NB4 (cell line): ENCODE data around the gene TSPAN18.

Experiments
- MYC ChIP-seq: IDR thresholded peaks from 2 replicates; pipeline ENCODE4 v1.6.1; 2011; ENCODE audit warnings: low read depth, low read length
- POLR2A ChIP-seq: IDR thresholded peaks from 2 replicates; pipeline ENCODE4 v1.6.1; 2011; ENCODE audit warnings: mild to moderate bottlenecking; ENCODE audit not compliant: insufficient read length; ENCODE audit errors: extremely low read depth
- TF ChIP-seq, protein P1 (sequence below): IDR thresholded peaks from one replicate; pipeline ENCODE4 v1.5.1; 2012; ENCODE audit warnings: low read depth, low read length
- TF ChIP-seq, protein P2 (sequence below): IDR thresholded peaks from 2 replicates; pipeline ENCODE4 v1.6.1; 2011; ENCODE audit warnings: low read depth, low read length

DNA sequence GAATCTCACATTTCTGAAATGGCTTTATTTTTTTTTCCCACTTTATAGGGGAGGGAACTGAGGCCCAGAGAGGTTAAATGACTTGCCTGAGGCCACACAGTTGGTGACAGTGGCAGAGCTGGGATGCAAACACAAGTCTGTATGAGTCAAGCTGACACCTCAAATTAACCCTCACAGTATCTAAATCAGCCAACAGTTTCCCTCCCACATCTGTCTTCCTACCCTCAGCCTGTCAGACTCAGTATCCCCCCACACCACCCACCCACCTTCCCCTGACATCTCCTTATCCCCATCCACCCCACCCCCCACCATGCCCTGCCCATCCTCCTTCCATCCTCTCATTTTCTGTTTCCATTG, 128.7 kb downstream of the TSPAN18 start:
- TF ChIP-seq, protein P1, sequence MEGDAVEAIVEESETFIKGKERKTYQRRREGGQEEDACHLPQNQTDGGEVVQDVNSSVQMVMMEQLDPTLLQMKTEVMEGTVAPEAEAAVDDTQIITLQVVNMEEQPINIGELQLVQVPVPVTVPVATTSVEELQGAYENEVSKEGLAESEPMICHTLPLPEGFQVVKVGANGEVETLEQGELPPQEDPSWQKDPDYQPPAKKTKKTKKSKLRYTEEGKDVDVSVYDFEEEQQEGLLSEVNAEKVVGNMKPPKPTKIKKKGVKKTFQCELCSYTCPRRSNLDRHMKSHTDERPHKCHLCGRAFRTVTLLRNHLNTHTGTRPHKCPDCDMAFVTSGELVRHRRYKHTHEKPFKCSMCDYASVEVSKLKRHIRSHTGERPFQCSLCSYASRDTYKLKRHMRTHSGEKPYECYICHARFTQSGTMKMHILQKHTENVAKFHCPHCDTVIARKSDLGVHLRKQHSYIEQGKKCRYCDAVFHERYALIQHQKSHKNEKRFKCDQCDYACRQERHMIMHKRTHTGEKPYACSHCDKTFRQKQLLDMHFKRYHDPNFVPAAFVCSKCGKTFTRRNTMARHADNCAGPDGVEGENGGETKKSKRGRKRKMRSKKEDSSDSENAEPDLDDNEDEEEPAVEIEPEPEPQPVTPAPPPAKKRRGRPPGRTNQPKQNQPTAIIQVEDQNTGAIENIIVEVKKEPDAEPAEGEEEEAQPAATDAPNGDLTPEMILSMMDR = no peak
- TF ChIP-seq POLR2A = no peak
- TF ChIP-seq, protein P2, sequence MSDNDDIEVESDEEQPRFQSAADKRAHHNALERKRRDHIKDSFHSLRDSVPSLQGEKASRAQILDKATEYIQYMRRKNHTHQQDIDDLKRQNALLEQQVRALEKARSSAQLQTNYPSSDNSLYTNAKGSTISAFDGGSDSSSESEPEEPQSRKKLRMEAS = no peak
- no peak for TF ChIP-seq MYC
